AG09309 (cell line): Measurements from ENCODE around the gene CEP41.

Experiments used
- DNase-seq: peaks from one replicate; pipeline ENCODE4 v3.0.0-alpha.2; 2010; ENCODE audit warnings: low read depth
- H3K4me3 ChIP-seq: 2 replicates; pipeline ENCODE4 v1.5.1; 2011; ENCODE audit warnings: mild to moderate bottlenecking, low read depth, low read length, moderate library complexity; ENCODE audit not compliant: control insufficient read depth
- CTCF ChIP-seq: IDR thresholded peaks from 2 replicates; pipeline ENCODE4 v1.5.1; 2011; ENCODE audit warnings: mild to moderate bottlenecking, low read depth, low read length, inconsistent platforms; ENCODE audit not compliant: insufficient read depth, control insufficient read depth; ENCODE audit errors: missing control alignments

The CEP41 gene

GRCh38 chr7:130369831-130370550, 70.8 kb downstream of the CEP41 start:
- H3K4me3 ChIP-seq, result no peak overlapping the region
- no peak for DNase-seq
- no peak for TF ChIP-seq CTCF

- H3K4me3 ChIP-seq, result no peak overlapping the region
- no peak for TF ChIP-seq CTCF
- DNase-seq, result peak; percentile 76
Measured at GRCh38 chr7:130369110-130369711, 71.6 kb downstream of the CEP41 start.

- no peak for DNase-seq
- TF ChIP-seq CTCF, result no peak
- no peak overlapping the region for H3K4me3 ChIP-seq
Measured at GRCh38 chr7:130367836-130368746, 72.7 kb downstream of the CEP41 start.

GRCh38 chr7:130367088-130367755, 73.6 kb downstream of the CEP41 start:
- TF ChIP-seq CTCF, result no peak
- no peak overlapping the region for H3K4me3 ChIP-seq
- no peak for DNase-seq

- no peak for DNase-seq
- no peak overlapping the region for H3K4me3 ChIP-seq
- TF ChIP-seq CTCF, result no peak
Measured at GRCh38 chr7:130366564-130366963, 74.3 kb downstream of the CEP41 start.
